HL-60 (cell line): Measurements from ENCODE around the gene CELF2.

Experiments used
- DNase-seq, 2 experiments: peaks; one replicate each; pipeline ENCODE4 v3.0.0-alpha.2; 2010 to 2020; ENCODE audit warnings: low read depth in 1 of 2, low spot score in 1 of 2
- H3K27ac ChIP-seq: fragments of 250-450 bp; sonication (Bioruptor Pico); replicated peaks from 2 replicates; pipeline ENCODE4 v1.5.1; 2020; ENCODE audit warnings: mild to moderate bottlenecking, moderate library complexity
- H3K27me3 ChIP-seq: fragments of 250-450 bp; sonication (Bioruptor Pico); 2 replicates; pipeline ENCODE4 v1.5.1; 2021; ENCODE audit warnings: mild to moderate bottlenecking, moderate library complexity; ENCODE audit not compliant: insufficient read depth, poor library complexity, severe bottlenecking
- H3K4me3 ChIP-seq: replicated peaks from 2 replicates; pipeline ENCODE4 v1.5.1; 2011; ENCODE audit warnings: mild to moderate bottlenecking, control low read depth, low read length; ENCODE audit not compliant: insufficient read depth
- GABPA ChIP-seq: IDR thresholded peaks from 2 replicates; pipeline ENCODE4 v1.6.1; 2012; ENCODE audit warnings: low read depth
- POLR2AphosphoS5 ChIP-seq: IDR thresholded peaks from 2 replicates; pipeline ENCODE4 v1.6.1; 2012; ENCODE audit warnings: low read depth
- SPI1 ChIP-seq: IDR thresholded peaks from 2 replicates; pipeline ENCODE4 v1.6.1; 2012; ENCODE audit warnings: low read depth, mild to moderate bottlenecking, borderline replicate concordance
- TF ChIP-seq, protein P1 (sequence below): IDR thresholded peaks from 2 replicates; pipeline ENCODE4 v1.6.1; 2012; ENCODE audit warnings: low read depth; ENCODE audit not compliant: insufficient replicate concordance
- TF ChIP-seq, protein P2 (sequence below): IDR thresholded peaks from one replicate; pipeline ENCODE4 v1.5.1; 2011; ENCODE audit warnings: low read length, control low read depth, inconsistent platforms; ENCODE audit not compliant: insufficient read depth

CELF2 gene

DNA sequence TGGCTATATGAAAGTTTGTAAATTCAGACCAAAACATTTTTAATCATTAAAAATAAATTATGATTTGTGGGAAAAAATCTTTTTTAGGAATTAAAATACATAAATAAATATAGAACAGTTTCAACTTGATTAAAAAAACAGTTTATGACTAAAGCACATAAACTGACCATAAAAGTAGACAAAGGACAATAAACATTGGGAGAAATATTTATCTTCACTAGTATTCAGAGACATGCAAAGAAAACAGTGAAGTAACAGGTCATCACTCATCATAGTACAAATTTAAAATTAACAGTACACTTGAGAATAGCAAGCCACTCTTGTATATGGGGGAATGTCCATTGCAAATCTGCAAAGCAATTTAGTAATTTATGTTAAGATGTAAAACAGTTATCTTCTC, 28.0 kb upstream of the CELF2 start:
- H3K4me3 ChIP-seq = no peak overlapping the region
- H3K27me3 ChIP-seq = no peaks in the 10 kb centered on the region
- no peak for DNase-seq
- no peak overlapping the region for H3K27ac ChIP-seq
- TF ChIP-seq, protein P1, sequence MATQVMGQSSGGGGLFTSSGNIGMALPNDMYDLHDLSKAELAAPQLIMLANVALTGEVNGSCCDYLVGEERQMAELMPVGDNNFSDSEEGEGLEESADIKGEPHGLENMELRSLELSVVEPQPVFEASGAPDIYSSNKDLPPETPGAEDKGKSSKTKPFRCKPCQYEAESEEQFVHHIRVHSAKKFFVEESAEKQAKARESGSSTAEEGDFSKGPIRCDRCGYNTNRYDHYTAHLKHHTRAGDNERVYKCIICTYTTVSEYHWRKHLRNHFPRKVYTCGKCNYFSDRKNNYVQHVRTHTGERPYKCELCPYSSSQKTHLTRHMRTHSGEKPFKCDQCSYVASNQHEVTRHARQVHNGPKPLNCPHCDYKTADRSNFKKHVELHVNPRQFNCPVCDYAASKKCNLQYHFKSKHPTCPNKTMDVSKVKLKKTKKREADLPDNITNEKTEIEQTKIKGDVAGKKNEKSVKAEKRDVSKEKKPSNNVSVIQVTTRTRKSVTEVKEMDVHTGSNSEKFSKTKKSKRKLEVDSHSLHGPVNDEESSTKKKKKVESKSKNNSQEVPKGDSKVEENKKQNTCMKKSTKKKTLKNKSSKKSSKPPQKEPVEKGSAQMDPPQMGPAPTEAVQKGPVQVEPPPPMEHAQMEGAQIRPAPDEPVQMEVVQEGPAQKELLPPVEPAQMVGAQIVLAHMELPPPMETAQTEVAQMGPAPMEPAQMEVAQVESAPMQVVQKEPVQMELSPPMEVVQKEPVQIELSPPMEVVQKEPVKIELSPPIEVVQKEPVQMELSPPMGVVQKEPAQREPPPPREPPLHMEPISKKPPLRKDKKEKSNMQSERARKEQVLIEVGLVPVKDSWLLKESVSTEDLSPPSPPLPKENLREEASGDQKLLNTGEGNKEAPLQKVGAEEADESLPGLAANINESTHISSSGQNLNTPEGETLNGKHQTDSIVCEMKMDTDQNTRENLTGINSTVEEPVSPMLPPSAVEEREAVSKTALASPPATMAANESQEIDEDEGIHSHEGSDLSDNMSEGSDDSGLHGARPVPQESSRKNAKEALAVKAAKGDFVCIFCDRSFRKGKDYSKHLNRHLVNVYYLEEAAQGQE = no peak
- TF ChIP-seq, protein P2, sequence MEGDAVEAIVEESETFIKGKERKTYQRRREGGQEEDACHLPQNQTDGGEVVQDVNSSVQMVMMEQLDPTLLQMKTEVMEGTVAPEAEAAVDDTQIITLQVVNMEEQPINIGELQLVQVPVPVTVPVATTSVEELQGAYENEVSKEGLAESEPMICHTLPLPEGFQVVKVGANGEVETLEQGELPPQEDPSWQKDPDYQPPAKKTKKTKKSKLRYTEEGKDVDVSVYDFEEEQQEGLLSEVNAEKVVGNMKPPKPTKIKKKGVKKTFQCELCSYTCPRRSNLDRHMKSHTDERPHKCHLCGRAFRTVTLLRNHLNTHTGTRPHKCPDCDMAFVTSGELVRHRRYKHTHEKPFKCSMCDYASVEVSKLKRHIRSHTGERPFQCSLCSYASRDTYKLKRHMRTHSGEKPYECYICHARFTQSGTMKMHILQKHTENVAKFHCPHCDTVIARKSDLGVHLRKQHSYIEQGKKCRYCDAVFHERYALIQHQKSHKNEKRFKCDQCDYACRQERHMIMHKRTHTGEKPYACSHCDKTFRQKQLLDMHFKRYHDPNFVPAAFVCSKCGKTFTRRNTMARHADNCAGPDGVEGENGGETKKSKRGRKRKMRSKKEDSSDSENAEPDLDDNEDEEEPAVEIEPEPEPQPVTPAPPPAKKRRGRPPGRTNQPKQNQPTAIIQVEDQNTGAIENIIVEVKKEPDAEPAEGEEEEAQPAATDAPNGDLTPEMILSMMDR = no peak
- no peak for TF ChIP-seq POLR2AphosphoS5
- TF ChIP-seq GABPA = no peak
- TF ChIP-seq SPI1 = no peak

DNA sequence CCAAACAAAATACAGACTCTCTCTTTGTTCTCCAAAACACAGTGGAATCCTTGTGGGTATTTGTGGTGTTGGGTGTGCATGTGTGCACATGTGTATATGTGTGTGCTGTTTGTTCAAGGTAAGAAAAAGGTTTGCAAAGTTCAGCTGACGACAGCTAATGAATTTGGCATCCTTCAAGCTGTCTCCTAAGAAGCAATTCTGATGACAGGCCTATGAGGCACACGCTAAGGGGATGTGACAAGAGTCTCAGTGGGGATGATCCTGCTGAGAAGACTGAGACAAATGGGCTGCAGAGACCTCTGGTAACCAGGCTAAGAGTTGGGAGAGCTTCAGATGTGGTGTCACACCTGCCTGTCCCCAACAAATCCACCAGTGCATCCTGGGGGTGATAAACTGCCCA, 26.5 kb upstream of the CELF2 start:
- H3K27ac ChIP-seq = no peak overlapping the region
- no peak overlapping the region for H3K4me3 ChIP-seq
- no peak for TF ChIP-seq GABPA
- no peak for TF ChIP-seq SPI1
- TF ChIP-seq, protein P2 = no peak
- no peak for TF ChIP-seq POLR2AphosphoS5
- TF ChIP-seq, protein P1 = no peak
- no peaks in the 10 kb centered on the region for H3K27me3 ChIP-seq
- DNase-seq = no peak

DNA sequence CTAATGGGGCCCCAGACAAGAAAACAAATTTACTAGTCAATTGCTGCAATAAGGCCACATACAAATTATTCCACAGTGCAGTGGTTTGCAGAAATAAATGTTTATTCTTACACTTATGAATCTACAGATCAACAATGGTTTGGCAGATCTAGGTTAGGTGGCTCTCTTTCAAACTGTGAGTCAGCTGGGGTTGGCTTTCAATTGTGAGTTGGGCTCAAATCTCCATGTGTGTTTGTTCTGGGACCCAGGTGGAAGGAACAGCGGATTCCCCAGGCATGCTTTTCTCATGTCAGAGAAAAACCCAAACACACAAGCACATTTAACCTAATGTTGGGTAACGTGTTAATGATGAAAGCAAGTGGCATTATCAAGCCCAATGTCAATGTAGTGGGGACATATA, 25.6 kb upstream of the CELF2 start:
- no peak for TF ChIP-seq POLR2AphosphoS5
- TF ChIP-seq GABPA = no peak
- TF ChIP-seq, protein P1 = no peak
- no peak for TF ChIP-seq SPI1
- TF ChIP-seq, protein P2 = no peak
- Histone ChIP-seq H3K27ac (no peak overlapping the region), H3K27me3 (no peaks in the 10 kb centered on the region), H3K4me3 (no peak overlapping the region)
- no peak for DNase-seq
